Heart right ventricle (tissue), 16 donors: ENCODE data around the gene IL11RA. TPM values are rescaled to one million over a fixed set of nuclear protein-coding genes. Genes with fewer than 3 reads are reported as not detected.
A peak's percentile ranks its signal among the peaks of the same experiment; 100 is the strongest.

Experiments
- ATAC-seq, 8 donors: fragments of 200-7000 bp; cut with Tn5 transposase; one replicate each; pipeline ENCODE4 v1.9.1; 2020; ENCODE audit warnings: mild to moderate bottlenecking in 8 of 8, moderate library complexity in 8 of 8, moderate number of reproducible peaks in 1 of 8
- DNase-seq, 2 donors: peaks; one replicate each; pipeline ENCODE4 v3.0.0-alpha.2; 2020
- H3K27ac ChIP-seq, 10 donors: fragments of 200-600 bp; sonication (generic) in 2 of 10; one replicate each; pipeline versions ENCODE4 v1.5.0 to v1.8.0; 2020 to 2022; ENCODE audit warnings: mild to moderate bottlenecking in 3 of 10
- H3K27me3 ChIP-seq, 7 donors: fragments of 200-600 bp; one replicate each; pipeline ENCODE4 v1.8.0; 2021 to 2022; ENCODE audit warnings: mild to moderate bottlenecking in 2 of 7
- H3K36me3 ChIP-seq, 9 donors: fragments of 200-600 bp; sonication (generic) in 1 of 9; one replicate each; pipeline versions ENCODE4 v1.5.0 to v1.8.0; 2020 to 2022; ENCODE audit warnings: mild to moderate bottlenecking in 2 of 9
- H3K4me1 ChIP-seq, 9 donors: fragments of 200-600 bp; sonication (generic) in 1 of 9; one replicate each; pipeline versions ENCODE4 v1.5.0 to v1.8.0; 2020 to 2022; ENCODE audit warnings: mild to moderate bottlenecking in 4 of 9
- H3K4me3 ChIP-seq, 10 donors: fragments of 200-600 bp; sonication (generic) in 2 of 10; one replicate each; pipeline versions ENCODE4 v1.5.0 to v1.8.0; 2020 to 2022; ENCODE audit warnings: mild to moderate bottlenecking in 7 of 10, moderate library complexity in 2 of 10
- H3K9me3 ChIP-seq, 11 donors: fragments of 200-600 bp in 10 of 11; sonication (generic) in 2 of 11; one replicate each; pipeline versions ENCODE4 v1.5.0 to v1.8.0; 2013 to 2022; ENCODE audit warnings: mild to moderate bottlenecking in 2 of 11, control low read depth in 1 of 11, moderate library complexity in 1 of 11
- WGBS, 2 donors: extraction: QIAGEN DNeasy Blood & Tissue Kit; methylation state at CpG; one replicate each; pipeline ENCODE4 v1.1.7; 2013; ENCODE audit warnings: inconsistent platforms in 1 of 2; 5-methylcytosine and 5-hydroxymethylcytosine counted together
- intact Hi-C, 10 donors: fragments of 100-400 bp; cut with DNase I; formaldehyde crosslinking; loops; one replicate each; pipeline versions ENCODE4 v1.11.1 to v1.14.2; 2022
- polyA plus RNA-seq, 2 donors: library from polyadenylated mRNA; stranded (reverse); fragments of 200-250 nt; gene quantifications; one replicate each; pipeline ENCODE4 v1.2.3, GENCODE V29; 2013
- total RNA-seq, 10 donors: library from RNA; stranded (reverse); fragmentation: NEBNext Ultra II Directional in 3 of 10; extraction: Animal tissue kit (Norgen Biotek cat#: 25700) in 3 of 10; gene quantifications; one replicate each; pipeline versions ENCODE4 v1.2.1 to v1.2.4, GENCODE V29; 2021 to 2023
- TF ChIP-seq, protein P1 (sequence below), 9 donors: fragments of 200-600 bp; sonication (generic) in 2 of 9; IDR thresholded peaks; one replicate each; pipeline versions ENCODE4 v1.5.0 to v1.8.0; 2021 to 2022; ENCODE audit warnings: antibody characterized with exemption in 9 of 9, mild to moderate bottlenecking in 5 of 9, moderate library complexity in 1 of 9
- donor health status: Arrhythmogenic right ventricular cardiomyopathy.
- donor health status: ischemic (EF 13 %, LVEDD 7.1; RV severe dilation, severe dysfunction).
- donor health status: healthy with polysubstance abuse.
- donor health status: DM: no; HTN: yes; CAD: no.
- donor health status: DM: no; HTN: no; CAD: no.
- donor health status: ischemic (EF 25% LVEDD 6.9; RV normal size, moderate dysfunction).
- donor health status: ischemic (EF 25% LVEDD 5.7; RV mildly dilated, moderate dysfunction).
- donor health status: healthy.
- donor health status: DM: yes; HTN: yes; CAD: no.
- donor health status: Ischemic cardiomyopathy.
- donor health status: ischemic (EF 35%, LVEDD 5.7; RV mildly dilated, moderate dysfunction).
- donor health status: nonischemic (EF 11% LVEDD 7.7; RV severe dilation, severe dysfunction).
- donor health status: DM: yes; HTN: yes; CAD: no.
- donor health status: PGD.
- donor health status: ischemic (EF 29% LVEDD 5.4; RV normal size, mild dysfunction).
- donor health status: nonischemic (EF 23%, LVEDD 6.1; RV moderate dilation, normal function).

Gene IL11RA
- total and polyA plus RNA-seq, 12 donors, result 26.9 to 53.7 (median 47.9) TPM

DNA sequence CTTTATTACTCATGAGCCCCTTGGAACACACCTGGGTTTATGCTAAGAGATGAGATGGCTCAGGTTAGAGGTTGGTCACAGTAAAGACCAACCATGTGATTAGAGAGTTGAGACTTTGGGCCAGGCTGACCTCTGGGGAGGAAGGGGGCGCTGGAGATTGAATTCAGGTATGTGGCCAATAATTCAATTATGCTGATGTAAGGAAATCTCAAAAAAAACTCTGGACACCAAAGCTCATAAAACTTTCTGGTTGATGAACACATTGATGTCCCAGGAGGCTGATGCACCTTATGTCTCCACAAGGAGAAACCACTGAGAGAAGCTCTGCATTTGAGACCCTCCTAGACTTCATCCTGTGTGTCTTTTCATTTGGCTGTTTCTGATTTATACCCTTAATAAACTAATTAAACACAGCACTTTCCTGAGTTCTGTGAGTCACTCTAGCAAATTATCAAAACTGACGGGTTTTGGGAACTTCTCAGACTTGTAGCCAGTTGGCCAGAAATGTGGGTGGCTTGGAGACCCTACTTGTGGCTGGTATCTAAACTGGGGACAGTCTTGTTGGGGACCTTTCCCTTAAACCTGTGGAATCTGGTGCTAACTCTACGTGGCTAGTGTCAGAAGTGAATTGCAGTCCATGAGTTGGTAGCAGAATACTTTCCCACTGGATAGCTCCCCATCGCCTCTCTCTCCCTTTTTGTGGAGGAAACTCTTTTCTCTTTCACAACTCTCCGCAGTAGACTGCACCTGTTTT, 18.0 kb downstream of the IL11RA start:
- H3K27ac ChIP-seq, result no peak overlapping the region
- H3K4me1 ChIP-seq, result peaks cover 0 to 19% (median 5%) of the 10 kb centered on the region in 9 donors
- ATAC-seq (no peak), DNase-seq (no peak)
- H3K27me3 ChIP-seq, result no peaks in the 10 kb centered on the region
- intact Hi-C loops, result no loop called here
- H3K9me3 ChIP-seq, result peaks cover 0 to 9% (median 0%) of the 10 kb centered on the region in 11 donors
- no peak overlapping the region for H3K4me3 ChIP-seq
- TF ChIP-seq, protein P1, sequence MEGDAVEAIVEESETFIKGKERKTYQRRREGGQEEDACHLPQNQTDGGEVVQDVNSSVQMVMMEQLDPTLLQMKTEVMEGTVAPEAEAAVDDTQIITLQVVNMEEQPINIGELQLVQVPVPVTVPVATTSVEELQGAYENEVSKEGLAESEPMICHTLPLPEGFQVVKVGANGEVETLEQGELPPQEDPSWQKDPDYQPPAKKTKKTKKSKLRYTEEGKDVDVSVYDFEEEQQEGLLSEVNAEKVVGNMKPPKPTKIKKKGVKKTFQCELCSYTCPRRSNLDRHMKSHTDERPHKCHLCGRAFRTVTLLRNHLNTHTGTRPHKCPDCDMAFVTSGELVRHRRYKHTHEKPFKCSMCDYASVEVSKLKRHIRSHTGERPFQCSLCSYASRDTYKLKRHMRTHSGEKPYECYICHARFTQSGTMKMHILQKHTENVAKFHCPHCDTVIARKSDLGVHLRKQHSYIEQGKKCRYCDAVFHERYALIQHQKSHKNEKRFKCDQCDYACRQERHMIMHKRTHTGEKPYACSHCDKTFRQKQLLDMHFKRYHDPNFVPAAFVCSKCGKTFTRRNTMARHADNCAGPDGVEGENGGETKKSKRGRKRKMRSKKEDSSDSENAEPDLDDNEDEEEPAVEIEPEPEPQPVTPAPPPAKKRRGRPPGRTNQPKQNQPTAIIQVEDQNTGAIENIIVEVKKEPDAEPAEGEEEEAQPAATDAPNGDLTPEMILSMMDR (IDR thresholded peaks at IDR 0.05), result no peak
- peaks cover 0 to 16% (median 0%) of the 10 kb centered on the region in 9 donors for H3K36me3 ChIP-seq
- 95% methylated on average over 5 of the region's 5 CpGs for WGBS, 2 donors

DNA sequence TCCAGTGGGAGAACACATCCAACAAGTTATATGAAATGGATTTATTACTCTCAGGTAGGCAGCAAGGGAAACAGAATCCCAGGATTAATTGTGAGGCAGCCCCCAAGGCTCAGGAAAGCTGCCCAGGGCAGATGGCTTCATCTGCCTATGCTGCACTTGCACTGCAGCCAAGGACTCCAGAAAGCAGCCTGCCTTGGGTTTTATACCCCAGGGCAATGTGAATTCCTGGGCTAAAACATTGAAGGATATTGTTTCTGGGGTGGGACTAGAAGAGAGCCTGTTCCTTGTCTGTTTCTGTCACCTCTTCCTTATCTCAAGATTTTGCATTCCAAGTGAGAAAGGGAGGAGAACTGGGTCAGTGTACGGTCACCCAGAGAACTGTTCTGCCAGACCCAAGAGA, 19.3 kb downstream of the IL11RA start:
- Histone ChIP-seq H3K9me3 (peaks cover 0 to 9% (median 0%) of the 10 kb centered on the region in 11 donors), H3K4me3 (no peak overlapping the region), H3K4me1 (peaks cover 0 to 12% (median 4%) of the 10 kb centered on the region in 9 donors), H3K27ac (no peak overlapping the region), H3K36me3 (peaks cover 0 to 16% (median 0%) of the 10 kb centered on the region in 9 donors), H3K27me3 (no peaks in the 10 kb centered on the region)
- TF ChIP-seq, protein P1 (IDR thresholded peaks at IDR 0.05), result no peak
- no peak for DNase-seq
- ATAC-seq, result no peak
- intact Hi-C loops, result no loop called here
- 40 to 64% methylated on average over 1 of the region's 1 CpG for WGBS, 2 donors

DNA sequence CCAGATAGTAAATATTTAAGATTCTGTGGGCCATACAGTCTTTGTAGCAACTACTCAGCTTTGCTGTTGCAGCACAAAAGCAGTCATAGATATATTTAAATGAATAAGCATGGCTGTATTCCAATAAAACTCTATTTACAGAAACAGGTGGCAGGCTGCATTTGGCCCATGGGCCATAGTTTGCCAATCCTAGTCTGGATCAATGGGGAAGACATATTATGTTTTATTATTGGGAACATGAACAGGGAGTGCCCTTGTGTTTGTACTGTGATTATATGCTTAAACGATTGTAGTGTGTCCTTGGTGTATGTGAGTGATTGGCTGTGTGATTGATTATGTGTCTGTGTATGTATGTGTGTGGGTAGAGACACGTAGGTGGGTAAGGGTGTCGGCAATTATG, 22.5 kb downstream of the IL11RA start:
- intact Hi-C loops, result no loop called here
- ATAC-seq (no peak), DNase-seq (no peak)
- 84 to 90% methylated on average over 3 of the region's 3 CpGs for WGBS, 2 donors
- Histone ChIP-seq H3K4me3 (no peak overlapping the region), H3K27me3 (no peaks in the 10 kb centered on the region), H3K36me3 (peaks cover 0 to 3% (median 0%) of the 10 kb centered on the region in 9 donors), H3K9me3 (peaks cover 0 to 7% (median 0%) of the 10 kb centered on the region in 11 donors), H3K27ac (no peak overlapping the region), H3K4me1 (peaks cover 0 to 4% (median 0%) of the 10 kb centered on the region in 9 donors)
- TF ChIP-seq, protein P1 (IDR thresholded peaks at IDR 0.05), result no peak

DNA sequence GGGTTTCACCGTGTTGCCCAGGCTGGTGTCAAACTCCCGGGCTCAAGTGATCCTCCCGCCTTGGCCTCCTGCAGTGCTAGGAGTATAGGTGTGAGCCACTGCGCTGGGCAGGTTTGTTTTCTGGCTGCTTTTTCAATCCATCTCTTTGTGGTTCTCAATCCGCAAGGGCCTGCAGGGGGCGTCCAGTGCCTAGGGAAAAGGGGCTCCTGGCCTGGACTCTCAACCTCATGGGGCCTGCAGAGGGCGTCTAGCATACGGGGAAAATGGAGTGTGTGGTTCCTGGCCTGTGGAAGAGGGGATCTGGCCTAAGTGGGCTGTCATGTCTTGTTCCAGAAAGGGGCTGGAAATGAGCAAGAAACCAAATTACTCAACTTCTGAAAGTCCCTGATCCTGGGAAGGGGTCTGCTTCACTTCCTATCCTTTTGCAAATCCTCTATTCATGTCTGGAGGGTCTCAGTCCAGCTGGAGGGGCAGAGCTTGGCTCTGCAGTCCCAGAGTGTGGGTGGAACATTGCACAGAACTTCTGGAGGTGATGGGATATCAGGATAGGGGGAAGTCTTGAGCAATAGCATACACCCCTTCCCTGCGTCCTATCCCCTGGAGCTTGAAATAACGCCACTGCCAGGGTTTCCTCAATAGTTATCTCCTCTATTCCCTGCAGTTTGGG, 23.2 kb downstream of the IL11RA start:
- Histone ChIP-seq H3K4me3 (no peak overlapping the region), H3K36me3 (no peaks in the 10 kb centered on the region), H3K4me1 (peaks cover 0 to 4% (median 0%) of the 10 kb centered on the region in 9 donors), H3K9me3 (no peaks in the 10 kb centered on the region), H3K27ac (peak overlapping the region in 1 of 10 donors; percentile 60), H3K27me3 (no peaks in the 10 kb centered on the region)
- TF ChIP-seq, protein P1 (IDR thresholded peaks at IDR 0.05), result peak in 8 of 9 donors; percentile 25 to 75 (median 56)
- ATAC-seq (peak; percentile 44 to 83 (median 65)), DNase-seq (peak; percentile 54 to 57)
- intact Hi-C loops, result no loop called here
- WGBS, 2 donors, result 37 to 45% methylated on average over 10 of the region's 10 CpGs
